ENCODE data around the gene ZNF503.
A peak's percentile ranks its signal among the peaks of the same experiment; 100 is the strongest.

Gene ZNF503, protein sequence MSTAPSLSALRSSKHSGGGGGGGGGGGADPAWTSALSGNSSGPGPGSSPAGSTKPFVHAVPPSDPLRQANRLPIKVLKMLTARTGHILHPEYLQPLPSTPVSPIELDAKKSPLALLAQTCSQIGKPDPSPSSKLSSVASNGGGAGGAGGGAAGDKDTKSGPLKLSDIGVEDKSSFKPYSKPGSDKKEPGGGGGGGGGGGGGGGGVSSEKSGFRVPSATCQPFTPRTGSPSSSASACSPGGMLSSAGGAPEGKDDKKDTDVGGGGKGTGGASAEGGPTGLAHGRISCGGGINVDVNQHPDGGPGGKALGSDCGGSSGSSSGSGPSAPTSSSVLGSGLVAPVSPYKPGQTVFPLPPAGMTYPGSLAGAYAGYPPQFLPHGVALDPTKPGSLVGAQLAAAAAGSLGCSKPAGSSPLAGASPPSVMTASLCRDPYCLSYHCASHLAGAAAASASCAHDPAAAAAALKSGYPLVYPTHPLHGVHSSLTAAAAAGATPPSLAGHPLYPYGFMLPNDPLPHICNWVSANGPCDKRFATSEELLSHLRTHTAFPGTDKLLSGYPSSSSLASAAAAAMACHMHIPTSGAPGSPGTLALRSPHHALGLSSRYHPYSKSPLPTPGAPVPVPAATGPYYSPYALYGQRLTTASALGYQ

DNA sequence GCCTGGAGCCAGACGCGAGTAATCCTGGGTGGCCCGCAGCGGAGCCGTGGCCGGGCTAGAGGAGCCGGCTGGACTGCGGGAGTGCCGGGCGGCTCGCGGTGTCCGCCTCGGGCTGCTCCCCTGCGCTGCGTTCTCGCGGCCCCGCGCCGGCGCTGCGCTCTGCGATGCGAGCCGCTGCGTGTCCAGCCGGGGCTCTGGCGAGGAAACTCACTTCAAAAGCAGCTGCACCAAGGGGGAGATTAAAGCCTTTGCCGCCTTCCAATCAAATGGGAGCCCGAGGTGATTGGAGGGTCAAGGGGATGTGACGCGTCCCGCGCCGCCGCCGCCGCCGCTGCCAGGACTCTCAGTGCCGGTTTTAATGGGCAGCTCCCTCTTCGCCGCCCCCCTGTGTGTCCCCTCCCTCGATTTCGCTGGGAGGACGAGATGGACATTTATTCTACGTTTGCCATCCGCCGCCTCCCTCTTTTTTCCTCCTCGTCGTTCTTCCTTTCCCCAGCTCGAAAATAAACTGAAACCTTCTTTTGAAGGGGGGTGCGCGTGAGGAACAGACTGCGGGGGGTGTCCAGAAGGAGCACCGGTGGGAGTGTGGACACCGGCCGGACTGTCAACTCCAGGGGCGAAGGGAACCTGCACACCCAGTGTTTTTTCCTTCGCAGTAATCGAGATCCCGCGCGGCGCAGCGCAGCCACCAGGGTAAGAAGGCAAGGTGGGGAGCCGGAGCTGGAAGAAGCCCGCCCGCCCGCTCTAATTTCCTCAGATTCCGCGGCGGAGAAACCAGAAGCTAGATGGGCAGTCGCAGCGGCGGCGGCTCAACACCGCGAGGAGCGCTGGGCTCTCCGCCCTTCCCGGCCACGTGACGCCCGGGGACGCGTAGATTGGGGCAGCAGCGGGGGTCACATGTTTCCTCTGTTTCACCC lies at the start of gene ZNF503:
Gene ZNF503 (minus strand): TSS at position 196 of the 917 bp plus-strand sequence. CDS start 345 bp downstream, outside the sequence.
- DNase-seq = peak; percentile 55 to 67

GRCh38 chr10:75450644-75451640 lies 49.4 kb upstream of the ZNF503 start:
- no peak for DNase-seq

- no peak for DNase-seq
Observed at GRCh38 chr10:75450075-75450445, 48.5 kb upstream of the ZNF503 start.

DNA sequence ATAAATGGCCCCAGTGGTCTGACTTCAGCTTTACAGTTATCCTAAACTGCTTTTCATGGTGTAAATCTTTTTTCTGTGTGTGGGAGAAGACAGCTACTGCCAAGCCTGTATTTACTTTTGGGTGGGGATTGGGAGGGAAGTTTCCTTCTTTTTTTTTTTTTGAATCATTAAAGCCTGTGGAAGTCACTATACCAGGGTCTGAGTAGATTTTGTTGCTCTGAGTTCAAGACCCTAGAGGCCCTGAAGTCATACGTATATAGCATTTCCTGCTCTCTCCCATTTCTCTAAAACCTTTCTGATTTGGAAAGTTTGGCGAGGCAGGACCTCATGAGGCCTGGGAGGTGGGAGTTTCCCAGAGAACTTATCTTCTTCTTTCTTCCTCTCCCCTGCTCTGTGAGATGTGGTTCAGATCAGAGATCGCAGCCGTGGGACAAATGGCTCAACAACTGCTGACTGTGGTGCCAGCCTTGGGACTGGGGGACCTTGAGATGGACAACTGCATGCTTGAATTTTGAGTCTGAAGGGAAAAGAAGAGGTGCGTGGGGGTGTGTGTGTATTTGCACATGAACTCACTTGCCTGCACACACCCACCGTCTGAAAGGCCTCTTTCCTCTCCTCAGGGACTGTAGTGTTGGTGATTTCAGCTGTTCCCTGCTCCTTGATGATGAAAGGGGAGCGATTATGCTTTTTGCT lies 48.0 kb upstream of the ZNF503 start:
- DNase-seq = no peak

GRCh38 chr10:75448166-75448565 lies 46.6 kb upstream of the ZNF503 start:
- no peak for DNase-seq

DNA sequence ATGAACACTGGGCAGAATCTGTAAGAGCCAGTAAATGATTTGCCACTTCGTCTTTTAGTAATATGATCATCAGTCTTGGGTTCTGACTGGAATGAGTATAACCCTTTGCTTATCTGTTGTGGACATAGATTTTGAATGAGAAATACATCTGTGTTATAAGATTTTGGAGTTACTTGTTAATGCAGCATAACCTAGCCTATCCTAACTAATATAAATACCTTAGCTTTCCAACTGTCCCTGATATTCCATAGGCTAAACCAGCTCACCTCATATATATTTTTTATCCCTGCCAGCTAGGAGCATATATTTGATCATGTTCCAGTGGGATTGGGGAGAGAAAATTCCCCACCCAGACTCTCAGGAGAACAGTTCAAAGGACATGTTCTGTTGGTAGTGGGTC lies 44.9 kb upstream of the ZNF503 start:
- DNase-seq = no peak

DNA sequence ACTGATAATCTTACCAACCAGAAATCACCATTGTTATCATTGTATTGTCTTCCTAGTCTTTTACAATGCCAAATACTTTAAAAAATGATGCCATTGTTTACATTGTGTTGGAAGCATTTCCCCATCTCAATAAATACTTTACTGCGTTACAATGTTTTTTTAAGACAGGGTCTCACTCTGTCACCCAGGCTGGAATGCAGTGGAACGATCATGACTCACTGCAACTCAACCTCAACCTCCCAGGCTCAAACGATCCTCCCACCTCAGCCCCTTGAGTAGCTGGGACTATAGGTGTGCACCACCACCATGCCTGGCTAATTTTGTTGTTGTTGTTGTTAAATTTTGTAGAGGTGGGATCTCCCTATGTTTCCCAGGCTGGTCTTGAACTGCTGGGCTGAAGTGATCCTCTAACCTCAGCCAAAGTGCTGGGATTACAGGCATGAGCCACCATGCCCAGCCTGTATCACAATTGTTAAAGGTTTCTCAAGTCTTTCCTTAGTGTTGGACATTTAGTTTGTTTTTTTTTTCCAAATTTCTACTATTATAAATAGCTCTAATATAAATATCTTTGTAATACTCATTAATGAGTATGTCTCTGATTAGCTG lies 43.3 kb upstream of the ZNF503 start:
- no peak for DNase-seq

- no peak for DNase-seq
Observed at GRCh38 chr10:75443362-75443761, 41.8 kb upstream of the ZNF503 start.

DNA sequence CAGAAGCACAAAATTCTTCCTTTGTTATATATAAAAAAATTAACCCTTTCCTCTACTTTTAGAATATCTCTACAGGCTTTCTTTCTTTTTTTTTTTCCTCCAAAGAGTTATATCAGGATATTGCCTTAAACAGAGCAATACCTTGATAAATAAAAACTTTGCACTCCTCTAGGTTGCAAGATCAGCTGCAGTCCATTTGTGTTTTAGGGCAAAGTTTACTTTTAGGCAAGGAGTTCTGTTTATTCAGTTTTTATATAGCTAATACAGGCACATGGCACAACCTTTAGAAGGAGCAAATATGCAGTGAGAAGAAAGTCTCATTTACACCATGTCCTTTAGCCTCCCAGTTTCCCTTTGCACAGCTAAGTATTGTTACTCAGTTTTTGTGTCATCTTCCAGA lies 40.1 kb upstream of the ZNF503 start:
- DNase-seq = no peak

GRCh38 chr10:75441196-75441595 lies 39.6 kb upstream of the ZNF503 start:
- no peak for DNase-seq

GRCh38 chr10:75440271-75440793 lies 38.8 kb upstream of the ZNF503 start:
- no peak for DNase-seq

DNA sequence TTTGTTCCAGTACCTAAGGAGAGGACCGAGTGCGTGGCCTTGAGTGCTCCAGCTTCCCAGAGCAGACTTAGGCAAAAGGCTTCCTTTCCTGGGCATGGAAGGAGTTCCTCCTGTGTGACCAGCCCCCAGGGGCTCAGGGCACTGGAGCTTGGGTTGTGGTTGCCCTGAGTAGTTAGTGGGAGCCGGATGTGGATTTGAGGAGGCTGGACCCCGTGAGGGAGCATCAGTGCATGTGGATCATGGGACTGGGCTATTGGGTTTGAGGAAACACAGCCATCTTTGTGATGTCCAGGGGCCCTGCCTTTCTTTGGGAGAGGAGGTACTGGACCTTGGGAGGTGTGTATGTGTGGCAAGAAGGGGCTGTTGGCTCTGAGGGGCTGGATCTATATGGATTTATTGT lies 38.2 kb upstream of the ZNF503 start:
- DNase-seq = no peak

DNA sequence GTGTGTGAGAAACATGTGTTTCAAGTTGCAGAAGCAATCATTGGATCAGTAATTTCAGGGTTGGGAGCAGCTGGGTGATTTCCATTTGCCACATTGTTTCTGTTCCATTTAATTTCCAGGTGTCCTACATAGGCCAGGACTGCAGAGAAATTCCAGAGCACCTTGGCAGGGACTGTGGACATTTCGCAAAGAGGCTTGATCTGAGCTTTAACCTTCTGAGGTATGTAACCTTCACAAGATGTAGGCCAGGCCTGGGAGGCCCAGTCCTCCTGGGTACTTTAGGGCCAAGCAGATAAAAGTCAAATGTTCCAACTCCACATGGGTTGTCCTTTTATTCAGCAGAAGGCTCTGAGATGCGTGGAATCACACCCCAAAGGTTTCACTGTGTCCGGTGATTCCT lies 36.7 kb upstream of the ZNF503 start:
- no peak for DNase-seq

- DNase-seq = no peak
Observed at GRCh38 chr10:75437693-75438092, 36.1 kb upstream of the ZNF503 start.

GRCh38 chr10:75436896-75437295 lies 35.3 kb upstream of the ZNF503 start:
- DNase-seq = no peak

GRCh38 chr10:75435291-75435690 lies 33.7 kb upstream of the ZNF503 start:
- DNase-seq = no peak

DNA sequence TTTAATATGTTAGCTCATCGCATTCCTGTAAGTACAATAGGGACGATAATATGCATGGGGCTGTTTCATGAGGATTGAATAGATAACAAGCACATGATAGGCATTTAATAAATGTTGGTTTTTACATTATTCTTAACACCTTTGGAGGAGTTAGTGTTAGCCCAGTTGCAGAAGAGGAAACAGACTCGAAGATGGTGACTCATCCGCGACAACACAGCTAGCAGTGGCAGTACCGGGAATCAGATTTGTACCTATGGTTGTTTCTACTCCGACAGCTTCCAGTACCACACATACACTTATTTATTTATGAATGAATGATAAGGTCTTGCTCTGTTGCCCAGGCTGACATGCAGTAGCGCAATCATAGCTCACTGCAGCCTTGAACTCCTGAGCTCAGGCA lies 32.7 kb upstream of the ZNF503 start:
- no peak for DNase-seq

- no peak for DNase-seq
Observed at GRCh38 chr10:75433216-75433615, 31.7 kb upstream of the ZNF503 start.

GRCh38 chr10:75432763-75433162 lies 31.2 kb upstream of the ZNF503 start:
- no peak for DNase-seq

- DNase-seq = no peak
Observed at GRCh38 chr10:75432176-75432575, 30.6 kb upstream of the ZNF503 start.
